D341Med (cell line): ENCODE data around the gene ADK.
"Not testable (repeated sequence)": the region's sequence is repeated elsewhere in the genome, so short reads cannot be mapped to it uniquely, and the experiment has no call there.

ENCODE experiments used
- DNase-seq: peaks from one replicate; pipeline ENCODE4 v3.0.0; 2012; ENCODE audit warnings: low spot score

ADK gene

GRCh38 chr10:74556072-74556705, 405.2 kb downstream of the ADK start:
- no peak for DNase-seq

GRCh38 chr10:74557098-74557497, 406.1 kb downstream of the ADK start:
- no peak for DNase-seq

DNA sequence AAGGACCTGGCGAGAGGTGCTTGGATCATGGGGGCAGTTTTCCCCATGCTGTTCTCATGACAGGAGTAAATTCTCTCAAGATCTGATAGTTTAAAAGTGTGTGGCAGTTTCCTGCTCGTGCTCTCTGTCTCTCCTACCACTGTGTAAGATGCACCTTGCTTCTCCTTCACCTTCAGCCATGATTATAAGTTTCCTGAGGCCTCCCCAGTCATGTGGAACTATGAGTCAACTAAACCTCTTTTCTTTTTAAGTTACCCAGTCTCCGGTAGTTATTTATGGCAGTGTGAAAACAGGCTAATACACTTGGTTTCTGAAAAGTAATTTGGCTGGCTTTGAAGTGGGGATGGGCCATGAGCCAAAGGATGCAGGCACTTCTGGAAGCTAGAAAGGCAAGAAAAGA, 407.4 kb downstream of the ADK start:
- DNase-seq = no peak

DNA sequence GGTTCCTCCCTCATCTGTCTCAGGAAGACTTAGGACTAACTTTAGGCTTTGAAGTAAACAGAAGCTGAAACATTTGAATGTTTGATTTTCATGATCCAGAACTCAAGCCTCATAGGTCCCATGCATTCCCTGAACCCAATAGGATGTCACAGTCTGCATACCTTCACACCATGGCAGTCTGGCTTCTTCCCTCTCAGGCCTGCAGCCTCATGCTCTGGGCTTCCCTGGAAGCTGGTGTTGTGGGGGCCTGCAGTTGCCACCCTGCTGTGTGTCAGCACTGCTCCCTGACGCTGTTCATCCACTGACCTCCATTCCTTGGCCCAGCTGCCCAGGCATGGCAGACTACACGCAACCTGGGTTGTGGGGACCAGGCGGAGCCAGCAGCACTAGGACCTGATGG, 407.9 kb downstream of the ADK start:
- DNase-seq = peak; percentile 11

DNA sequence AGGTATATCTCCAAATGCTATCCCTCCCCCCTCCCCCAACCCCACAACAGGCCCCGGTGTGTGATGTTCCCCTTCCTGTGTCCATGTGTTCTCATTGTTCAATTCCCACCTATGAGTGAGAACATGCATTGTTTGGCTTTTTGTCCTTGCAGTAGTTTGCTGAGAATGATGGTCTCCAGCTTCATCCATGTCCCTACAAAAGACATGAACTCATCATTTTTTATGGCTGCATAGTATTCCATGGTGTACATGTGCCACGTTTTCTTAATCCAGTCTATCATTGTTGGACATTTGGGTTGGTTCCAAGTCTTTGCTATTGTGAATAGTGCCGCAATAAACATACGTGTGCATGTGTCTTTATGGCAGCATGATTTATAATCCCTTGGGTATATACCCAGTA, 417.9 kb downstream of the ADK start:
- not testable (repeated sequence) for DNase-seq

DNA sequence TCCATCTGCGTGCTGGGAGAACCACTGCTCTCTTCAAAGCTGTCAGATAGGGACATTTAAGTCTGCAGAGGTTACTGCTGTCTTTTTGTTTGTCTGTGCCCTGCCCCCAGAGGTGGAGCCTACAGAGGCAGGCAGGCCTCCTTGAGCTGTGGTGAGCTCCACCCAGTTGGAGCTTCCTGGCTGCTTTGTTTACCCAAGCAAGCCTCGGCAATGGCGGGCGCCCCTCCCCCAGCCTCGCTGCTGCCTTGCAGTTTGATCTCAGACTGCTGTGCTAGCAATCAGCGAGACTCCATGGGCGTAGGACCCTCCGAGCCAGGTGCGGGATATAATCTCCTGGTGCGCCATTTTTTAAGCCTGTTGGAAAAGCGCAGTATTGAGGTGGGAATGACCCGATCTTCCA, 422.5 kb downstream of the ADK start:
- not testable (repeated sequence) for DNase-seq

- no peak for DNase-seq
Observed at GRCh38 chr10:74575191-74575720, 424.2 kb downstream of the ADK start.

DNA sequence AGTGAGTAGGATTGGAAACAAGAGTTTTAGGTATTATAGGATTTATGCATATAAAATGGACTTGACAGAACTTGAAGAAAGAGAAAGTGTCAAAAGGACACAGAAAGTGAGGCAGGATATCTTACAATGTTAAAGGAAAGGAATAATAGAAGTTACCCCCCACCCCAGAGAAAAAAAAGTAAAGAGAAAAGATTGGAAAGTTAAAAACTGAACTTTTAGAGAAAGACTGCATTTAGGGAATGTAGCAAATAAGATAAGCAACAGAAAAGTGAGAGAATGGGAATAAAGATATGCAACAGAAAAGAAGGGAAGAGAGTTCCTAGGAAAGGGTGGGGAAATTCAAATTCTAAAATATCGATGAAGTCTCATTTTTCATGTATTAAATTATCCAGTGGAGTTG, 424.9 kb downstream of the ADK start:
- no peak for DNase-seq

GRCh38 chr10:74576586-74576985, 425.6 kb downstream of the ADK start:
- DNase-seq = no peak

- not testable (repeated sequence) for DNase-seq
Observed at GRCh38 chr10:74580438-74580837, 429.4 kb downstream of the ADK start.

- DNase-seq = no peak
Observed at GRCh38 chr10:74582566-74582965, 431.5 kb downstream of the ADK start.

- DNase-seq = peak; percentile 41
Observed at GRCh38 chr10:74585231-74586087, 434.4 kb downstream of the ADK start.

GRCh38 chr10:74586088-74586585, 435.1 kb downstream of the ADK start:
- peak; percentile 17 for DNase-seq

GRCh38 chr10:74587109-74587854, 436.3 kb downstream of the ADK start:
- DNase-seq = no peak

- peak; percentile 63 for DNase-seq
Observed at GRCh38 chr10:74589226-74589673, 438.2 kb downstream of the ADK start.

DNA sequence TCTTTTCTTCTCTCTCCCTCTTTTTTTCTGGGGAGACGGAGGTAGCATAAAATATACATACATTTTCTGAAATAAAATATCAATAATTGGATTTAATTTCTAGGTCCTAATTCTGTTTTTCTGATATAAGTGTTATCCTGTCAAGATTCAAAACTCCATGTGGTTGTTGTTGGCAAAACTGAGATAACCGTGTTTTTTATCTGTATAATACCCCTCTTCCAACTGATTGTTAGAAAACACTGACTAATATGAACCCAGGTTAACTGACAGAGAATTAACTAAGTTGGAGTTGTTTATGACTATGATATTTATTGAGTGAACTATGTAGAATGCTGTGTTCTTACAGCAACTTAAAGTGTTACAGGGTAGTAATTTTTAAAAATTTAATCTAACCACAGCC, 438.8 kb downstream of the ADK start:
- DNase-seq = no peak

DNA sequence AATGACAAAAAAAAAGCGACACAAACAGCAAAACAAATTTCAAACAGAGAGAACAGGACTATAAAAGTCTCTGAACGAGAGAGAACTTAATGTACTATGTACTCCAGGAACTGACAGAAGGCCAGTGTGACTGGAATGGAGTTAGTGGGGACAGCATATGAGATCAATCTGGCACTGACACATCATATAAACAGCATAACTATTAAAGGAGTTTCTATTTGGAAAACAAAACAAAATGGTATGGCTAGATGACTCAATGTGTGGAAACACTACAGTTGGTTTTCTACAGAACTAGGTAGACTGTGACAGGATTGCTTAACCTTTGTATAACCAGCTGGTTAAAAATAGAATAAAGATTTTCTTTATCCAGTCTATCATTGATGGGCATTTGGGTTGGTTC, 442.4 kb downstream of the ADK start:
- no peak for DNase-seq

GRCh38 chr10:74596713-74597112, 445.7 kb downstream of the ADK start:
- no peak for DNase-seq

- DNase-seq = no peak
Observed at GRCh38 chr10:74598891-74599566, 448.0 kb downstream of the ADK start.

DNA sequence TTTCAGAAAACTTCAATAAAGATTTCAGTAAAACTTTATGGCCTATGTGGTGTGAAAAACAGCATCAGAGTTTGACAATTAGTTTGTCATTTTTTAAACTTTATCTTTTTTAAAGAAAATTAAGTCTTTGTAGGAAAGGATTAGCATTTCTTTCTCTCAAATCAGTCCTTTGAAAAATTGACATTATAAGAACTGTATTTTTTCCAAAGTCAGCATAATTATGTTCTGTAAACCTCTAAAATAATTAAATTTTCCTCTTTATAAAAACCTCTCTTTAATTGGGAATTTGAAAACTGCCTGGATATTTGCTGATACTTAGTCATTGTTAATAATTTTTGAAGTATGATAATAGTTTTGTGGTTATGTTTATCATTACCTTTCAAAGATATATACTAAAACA, 448.7 kb downstream of the ADK start:
- DNase-seq = no peak

- DNase-seq = no peak
Observed at GRCh38 chr10:74600170-74600569, 449.1 kb downstream of the ADK start.

DNA sequence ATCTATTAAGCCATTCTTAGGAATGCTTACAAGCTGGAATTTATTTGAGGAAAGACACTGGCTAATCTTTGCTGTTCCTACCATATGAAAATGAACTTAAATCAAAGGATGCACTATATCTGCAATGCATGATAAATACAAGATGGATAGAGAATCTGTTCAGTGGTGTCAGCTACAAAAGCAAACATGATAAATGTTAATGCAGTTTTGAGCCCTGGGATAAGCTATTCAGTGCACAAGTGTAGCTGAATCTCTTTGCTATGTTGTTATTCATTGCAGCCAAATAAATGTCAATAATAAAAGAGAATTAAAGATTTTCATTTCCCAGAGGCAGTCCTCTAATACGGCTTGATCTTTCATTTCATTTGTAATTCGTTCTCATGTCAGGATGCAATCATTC, 451.6 kb downstream of the ADK start:
- no peak for DNase-seq
